Activated CD4-positive, alpha-beta T cell treated with anti-CD3 and anti-CD28 coated beads, Interleukin-2, amount 10 ng/mL, durations not matched to agents 24 days and 14 days (primary cell): Measurements from ENCODE around the gene NEURL1. TPM values are rescaled to one million over a fixed set of nuclear protein-coding genes. Genes with fewer than 3 reads are reported as not detected.
"Not testable (repeated sequence)": the region's sequence is repeated elsewhere in the genome, so short reads cannot be mapped to it uniquely, and the experiment has no call there.

ENCODE experiments used
- DNase-seq: peaks from one replicate; pipeline ENCODE4 v3.0.0; 2022
- H3K27ac Mint-ChIP-seq: one replicate; pipeline ENCODE4 v1.8.0; 2022; ENCODE audit warnings: mild to moderate bottlenecking, mixed read lengths
- H3K27me3 Mint-ChIP-seq: one replicate; pipeline ENCODE4 v1.8.0; 2022; ENCODE audit warnings: mixed read lengths
- H3K36me3 Mint-ChIP-seq: one replicate; pipeline ENCODE4 v1.8.0; 2022; ENCODE audit warnings: low read depth, mild to moderate bottlenecking, mixed read lengths
- H3K4me1 Mint-ChIP-seq: one replicate; pipeline ENCODE4 v1.8.0; 2021; ENCODE audit warnings: mixed read lengths
- H3K4me3 Mint-ChIP-seq: one replicate; pipeline ENCODE4 v1.8.0; 2022; ENCODE audit warnings: mild to moderate bottlenecking, moderate library complexity, mixed read lengths
- H3K9me3 Mint-ChIP-seq: one replicate; pipeline ENCODE4 v1.8.0; 2021; ENCODE audit warnings: mixed read lengths
- intact Hi-C: fragments of 100-400 bp; cut with micrococcal nuclease; formaldehyde crosslinking; loops from one replicate; pipeline ENCODE4 v1.15.1; 2023
- total RNA-seq: library from RNA; stranded (reverse); gene quantifications from 2 replicates; pipeline ENCODE4 v1.2.3, GENCODE V29; 2022

NEURL1 gene
- total RNA-seq, 1 donor from 2014 or later: 2.8 TPM

DNA sequence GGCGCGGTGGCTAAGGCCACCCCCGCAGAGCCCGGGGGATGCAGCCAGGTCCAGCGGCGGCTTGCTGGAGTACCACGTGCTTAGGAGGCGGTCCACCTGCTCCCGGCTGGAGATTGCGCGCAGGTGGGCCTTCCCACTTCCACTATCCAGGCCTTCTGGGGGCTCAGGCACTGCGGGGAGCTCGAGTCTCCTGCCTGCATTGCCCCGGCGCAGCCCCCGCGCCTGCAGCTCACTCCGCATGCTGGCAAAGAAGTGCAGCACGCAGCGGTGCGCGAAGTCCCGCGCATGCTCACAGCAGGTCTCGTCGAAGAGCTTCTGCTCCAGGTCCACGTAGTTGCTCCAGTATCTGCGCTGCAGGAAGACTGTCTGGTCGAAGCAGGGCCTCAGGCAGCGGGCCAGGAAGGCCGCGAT lies 20.2 kb upstream of the NEURL1 start:
- Mint-ChIP-seq H3K27me3 (no peaks in the 10 kb centered on the region), H3K4me1 (peaks cover 42% of the 10 kb centered on the region), H3K4me3 (no peak overlapping the region), H3K9me3 (no peaks in the 10 kb centered on the region), H3K36me3 (no peaks in the 10 kb centered on the region), H3K27ac (peak overlapping the region; percentile 21)
- intact Hi-C loops: loop anchor here (5.0 kb wide), 1 partner anchor 41 kb away; no protein-coding TSS in a partner anchor
- no peak for DNase-seq

DNA sequence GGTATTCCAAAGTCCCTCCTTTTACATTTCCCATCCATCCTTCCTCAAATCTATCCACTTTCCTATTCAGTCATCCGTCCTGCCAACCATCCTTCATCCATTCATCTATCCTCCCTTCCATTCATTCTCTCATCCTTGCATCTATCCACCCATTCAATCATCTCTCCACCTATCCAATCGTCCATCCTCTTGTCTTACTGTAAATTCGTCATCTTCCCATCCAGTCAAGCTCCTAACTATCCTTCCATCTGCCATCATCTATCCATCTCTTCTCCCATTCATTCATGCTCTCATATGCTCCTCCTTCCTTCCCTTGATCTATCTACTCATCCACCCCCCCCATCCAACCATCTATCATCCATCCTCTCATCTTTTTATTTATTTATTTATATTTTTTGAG lies 19.4 kb upstream of the NEURL1 start:
- no peak for DNase-seq
- Mint-ChIP-seq H3K36me3 (no peaks in the 10 kb centered on the region), H3K27ac (no peak overlapping the region), H3K27me3 (no peaks in the 10 kb centered on the region), H3K4me1 (peaks cover 42% of the 10 kb centered on the region), H3K9me3 (no peaks in the 10 kb centered on the region), H3K4me3 (no peak overlapping the region)
- intact Hi-C loops: loop anchor here (5.0 kb wide), 1 partner anchor 42 kb away; no protein-coding TSS in a partner anchor

DNA sequence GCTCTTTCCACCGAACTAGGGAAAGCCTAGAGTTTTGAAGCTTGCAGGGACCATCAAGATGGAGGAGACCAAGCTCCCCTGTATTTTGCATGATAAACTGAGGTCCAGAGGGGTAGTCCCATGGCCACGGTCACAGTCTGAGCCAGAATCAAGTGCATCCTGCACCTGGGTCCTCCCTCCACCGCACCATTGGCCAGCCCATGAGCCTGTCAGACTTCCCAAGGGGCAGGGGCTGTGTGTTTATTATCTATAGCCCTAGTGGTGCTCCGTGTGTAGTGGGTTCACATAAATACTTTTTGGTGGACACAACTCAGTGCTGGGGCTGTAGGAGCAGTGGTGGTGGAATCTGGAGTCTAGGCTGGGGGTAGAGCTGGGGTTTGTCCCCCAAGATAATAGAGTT lies 18.1 kb upstream of the NEURL1 start:
- no peak for DNase-seq
- Mint-ChIP-seq H3K4me3 (no peak overlapping the region), H3K36me3 (no peaks in the 10 kb centered on the region), H3K4me1 (peaks cover 30% of the 10 kb centered on the region), H3K27me3 (no peaks in the 10 kb centered on the region), H3K27ac (no peak overlapping the region), H3K9me3 (no peaks in the 10 kb centered on the region)
- intact Hi-C loops: no loop called here

DNA sequence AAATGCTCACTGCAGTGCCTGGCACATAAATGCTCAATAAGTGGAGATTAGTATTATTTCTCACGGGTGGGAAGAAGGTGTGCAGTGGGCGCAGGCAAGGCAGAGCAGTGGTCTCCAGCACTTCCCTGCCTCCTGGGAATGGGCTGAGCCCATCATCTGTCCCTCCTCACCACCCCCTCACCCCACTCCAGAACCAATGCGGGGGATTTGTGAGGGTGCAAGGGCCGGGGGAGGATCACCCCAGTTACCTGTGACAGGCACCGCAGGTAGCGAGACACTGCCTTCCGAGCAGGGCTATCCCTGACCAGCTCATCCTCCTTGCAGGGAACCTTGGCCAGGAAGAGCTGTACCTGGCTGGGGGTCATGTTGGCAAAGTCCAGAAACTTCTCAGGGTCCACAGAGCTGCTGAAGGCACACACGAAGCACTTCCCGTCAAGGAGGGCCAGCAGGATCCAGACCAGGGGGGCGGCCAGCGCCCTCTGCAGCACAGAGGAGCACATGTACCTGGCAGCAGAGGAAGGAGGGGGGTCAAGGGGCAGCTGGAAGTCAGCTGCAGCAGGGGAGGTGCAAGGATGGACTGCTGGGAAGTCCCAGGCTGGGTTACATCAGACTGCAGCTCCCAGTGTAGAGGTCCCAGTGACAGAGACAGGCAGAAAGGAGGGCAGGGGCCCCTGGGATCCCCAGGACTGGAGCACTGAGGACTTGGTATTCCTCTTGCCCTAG lies 17.3 kb upstream of the NEURL1 start:
- peaks cover 25% of the 10 kb centered on the region for H3K4me1 Mint-ChIP-seq
- H3K27ac Mint-ChIP-seq: no peak overlapping the region
- DNase-seq: peak; percentile 71
- no peak overlapping the region for H3K4me3 Mint-ChIP-seq
- H3K27me3 Mint-ChIP-seq: no peaks in the 10 kb centered on the region
- intact Hi-C loops: no loop called here
- no peaks in the 10 kb centered on the region for H3K9me3 Mint-ChIP-seq
- H3K36me3 Mint-ChIP-seq: no peaks in the 10 kb centered on the region

DNA sequence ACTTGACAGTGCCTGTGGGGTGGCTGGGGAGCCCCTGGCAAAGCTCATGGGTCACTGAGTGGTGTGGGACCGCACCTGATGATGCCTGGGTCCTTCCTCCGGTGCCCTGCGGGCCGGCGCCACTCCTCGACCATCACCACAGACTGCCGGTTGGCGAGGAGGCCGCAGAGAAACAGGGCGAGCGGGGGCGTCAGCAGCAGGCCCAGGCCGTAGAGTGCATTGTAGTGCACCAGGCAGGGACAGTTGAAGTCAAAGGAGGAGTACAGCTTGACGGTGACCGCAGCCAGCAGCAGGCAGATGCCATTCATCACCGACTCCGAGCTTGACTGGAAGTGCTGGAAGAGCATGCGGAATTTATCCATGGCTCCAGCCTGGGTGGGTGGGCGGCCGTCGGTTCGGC lies 14.8 kb upstream of the NEURL1 start:
- no peak overlapping the region for H3K4me3 Mint-ChIP-seq
- no peaks in the 10 kb centered on the region for H3K27me3 Mint-ChIP-seq
- no peaks in the 10 kb centered on the region for H3K36me3 Mint-ChIP-seq
- peaks cover 17% of the 10 kb centered on the region for H3K4me1 Mint-ChIP-seq
- no peak overlapping the region for H3K27ac Mint-ChIP-seq
- no peaks in the 10 kb centered on the region for H3K9me3 Mint-ChIP-seq
- DNase-seq: no peak
- intact Hi-C loops: no loop called here

DNA sequence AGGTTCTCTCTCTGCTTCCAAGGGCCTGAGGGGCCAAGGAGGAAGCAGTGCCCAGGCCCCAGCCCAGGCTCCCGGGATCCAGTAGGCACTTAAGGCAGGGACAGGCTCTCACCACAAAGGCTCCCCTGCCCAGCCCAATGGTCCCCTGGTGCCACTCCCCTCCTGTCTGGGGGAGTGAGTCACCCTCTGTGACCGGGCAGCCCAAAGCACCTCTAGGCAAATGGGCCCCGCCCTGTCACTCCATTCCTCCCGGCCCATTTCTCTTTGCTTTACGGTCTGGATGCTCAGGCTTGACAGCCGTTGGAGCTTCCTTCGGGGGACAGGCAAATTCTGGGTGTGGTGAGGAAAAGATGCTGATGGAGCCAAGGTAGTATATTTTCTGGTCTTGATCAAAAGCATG lies 14.4 kb upstream of the NEURL1 start, which contains the start of gene CALHM3:
Gene CALHM3, minus strand, starts transcription at position 106 of the 400 bp plus-strand sequence. CDS start 208 bp downstream, outside the sequence.
- Mint-ChIP-seq H3K27ac (no peak within 1 kb of the TSS), H3K36me3 (no peaks in the 10 kb centered on the region), H3K9me3 (no peaks in the 10 kb centered on the region)

DNA sequence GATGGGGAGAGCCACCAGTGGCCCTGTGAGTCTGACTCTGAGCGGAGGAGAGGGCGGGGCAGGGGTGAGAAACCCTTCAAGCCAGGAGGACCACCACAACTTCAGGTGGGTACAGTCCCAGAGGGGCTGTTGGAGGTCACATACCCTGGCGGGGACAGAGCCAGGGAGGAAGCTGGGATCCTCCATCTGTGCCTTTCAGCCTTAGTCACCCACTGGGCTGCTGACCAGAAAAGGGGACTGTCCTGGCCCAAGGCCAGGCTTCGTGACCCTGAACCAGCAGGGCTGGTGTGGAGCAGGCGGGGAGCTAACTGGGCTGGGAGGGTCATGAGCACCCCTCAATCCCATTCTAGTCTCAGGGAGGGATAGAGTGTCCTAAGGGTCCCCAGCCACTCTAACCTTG lies 13.0 kb upstream of the NEURL1 start:
- Mint-ChIP-seq H3K4me3 (no peak overlapping the region), H3K36me3 (no peaks in the 10 kb centered on the region), H3K9me3 (no peaks in the 10 kb centered on the region), H3K4me1 (peaks cover 13% of the 10 kb centered on the region), H3K27me3 (no peaks in the 10 kb centered on the region), H3K27ac (no peak overlapping the region)
- intact Hi-C loops: no loop called here
- DNase-seq: no peak

More for the DNA sequence above, 14.4 kb upstream of the NEURL1 start, which contains the start of gene CALHM3:
- Mint-ChIP-seq H3K4me1 (peaks cover 14% of the 10 kb centered on the region), H3K4me3 (no peak within 1 kb of the TSS), H3K27me3 (no peaks in the 10 kb centered on the region)
- DNase-seq: no peak
- intact Hi-C loops: no loop called here

DNA sequence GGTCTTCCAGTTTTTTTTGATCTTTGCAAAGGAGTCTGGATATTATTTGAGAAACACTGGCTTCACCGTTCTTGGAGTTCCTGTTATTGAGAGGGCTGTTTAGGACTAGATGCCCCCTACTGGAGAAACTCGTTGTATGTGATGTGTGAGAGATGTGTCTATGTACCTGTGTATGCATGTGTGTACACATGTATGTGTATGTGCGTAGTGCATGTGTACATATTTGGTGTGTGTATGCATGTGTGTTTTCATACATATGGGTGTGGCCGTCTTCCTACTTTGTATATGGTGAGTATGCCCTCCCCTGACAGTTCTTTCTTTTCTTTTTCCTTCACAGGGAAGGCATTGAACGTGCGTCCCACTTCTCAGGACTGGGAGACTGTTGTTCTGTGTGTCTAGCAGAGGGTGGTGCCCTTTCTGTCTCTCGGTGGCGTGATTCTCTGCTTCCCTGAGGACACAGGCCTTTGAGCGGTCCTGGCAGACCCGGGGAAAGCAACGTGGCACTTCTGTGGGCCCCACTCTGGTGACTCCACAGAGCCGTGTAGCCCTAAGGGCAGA lies 11.5 kb upstream of the NEURL1 start:
- peak; percentile 86 for DNase-seq
- no peak overlapping the region for H3K27ac Mint-ChIP-seq
- no peaks in the 10 kb centered on the region for H3K9me3 Mint-ChIP-seq
- H3K36me3 Mint-ChIP-seq: no peaks in the 10 kb centered on the region
- peaks cover 11% of the 10 kb centered on the region for H3K4me1 Mint-ChIP-seq
- intact Hi-C loops: loop anchor here (1.0 kb wide), 1 partner anchor 30 kb away; the partner anchor contains the start of gene CALHM2
- H3K27me3 Mint-ChIP-seq: no peaks in the 10 kb centered on the region
- H3K4me3 Mint-ChIP-seq: no peak overlapping the region

DNA sequence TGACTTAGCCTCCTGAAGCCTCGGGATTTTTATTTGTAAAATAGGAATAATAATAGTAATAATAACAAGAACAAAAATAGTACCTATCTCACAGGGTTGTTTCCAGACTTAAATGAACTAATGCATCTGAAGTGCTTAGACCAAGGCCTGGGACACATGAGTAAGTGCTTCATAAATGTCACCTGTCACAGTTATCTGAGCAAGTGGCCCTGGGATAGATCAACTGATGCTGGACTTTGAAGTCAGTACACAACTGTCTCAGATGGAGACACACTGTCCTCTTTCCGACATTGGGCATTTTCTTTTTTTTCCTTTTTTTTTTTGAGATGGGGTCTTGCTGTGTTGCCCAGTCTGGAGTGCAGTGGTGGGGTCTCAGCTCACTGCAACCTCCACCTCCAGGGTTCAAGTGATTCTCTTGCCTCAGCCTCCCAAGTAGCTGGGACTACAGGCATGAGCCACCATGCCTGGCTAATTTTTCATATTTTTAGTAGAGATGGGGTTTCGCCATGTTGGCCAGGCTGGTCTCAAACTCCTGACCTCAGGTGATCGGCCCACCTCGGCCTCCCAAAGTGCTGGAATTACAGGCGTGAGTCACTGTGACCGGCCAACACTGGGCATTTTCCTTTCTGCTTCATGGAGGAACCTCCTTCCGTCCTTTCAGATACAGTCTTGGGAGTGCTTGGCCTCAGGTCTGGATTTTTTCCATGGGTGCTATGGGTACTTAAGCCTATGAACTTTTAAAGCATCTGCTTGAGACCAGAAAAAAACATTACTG lies 6.7 kb upstream of the NEURL1 start:
- H3K36me3 Mint-ChIP-seq, H3K4me3 Mint-ChIP-seq, H3K27ac Mint-ChIP-seq, H3K9me3 Mint-ChIP-seq, intact Hi-C loops, DNase-seq: not testable (repeated sequence)
- Mint-ChIP-seq H3K4me1 (peaks cover 15% of the 10 kb centered on the region), H3K27me3 (peaks cover 15% of the 10 kb centered on the region)

DNA sequence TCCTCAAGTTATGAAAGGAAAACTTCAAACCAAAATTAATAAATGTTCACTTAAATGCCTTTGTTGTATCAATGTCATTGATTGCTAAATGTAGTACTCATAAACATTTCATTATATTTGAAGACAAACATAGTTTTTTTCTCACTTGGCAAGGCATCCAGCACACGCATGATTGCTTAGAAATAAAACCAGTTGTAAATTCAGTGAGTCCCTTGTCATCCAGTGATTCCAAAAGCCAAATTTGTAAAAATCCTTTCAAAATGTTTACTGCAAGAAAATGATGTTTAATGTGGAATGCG lies 6.1 kb upstream of the NEURL1 start:
- Mint-ChIP-seq H3K27me3 (peaks cover 21% of the 10 kb centered on the region), H3K4me3 (no peak overlapping the region)

DNA sequence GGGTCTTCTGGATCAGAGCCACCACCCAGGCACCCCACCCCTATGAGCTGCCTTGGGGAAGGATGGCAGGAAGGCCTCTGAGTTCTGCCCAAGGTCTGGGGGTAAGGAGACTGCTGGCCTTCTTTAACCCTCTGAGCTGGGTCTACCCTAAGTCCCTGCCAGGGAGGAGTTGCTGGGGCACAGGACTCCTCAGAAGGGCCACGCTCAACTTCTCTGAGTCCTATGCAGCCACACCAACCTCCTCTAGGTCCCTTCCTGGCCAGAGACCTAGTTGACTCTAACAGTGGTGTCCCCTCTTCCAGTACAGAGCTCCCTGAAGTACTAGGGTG lies 2.6 kb upstream of the NEURL1 start:
- Mint-ChIP-seq H3K36me3 (no peaks in the 10 kb centered on the region), H3K4me3 (no peak overlapping the region), H3K27me3 (peaks cover 50% of the 10 kb centered on the region), H3K27ac (no peak overlapping the region), H3K9me3 (no peaks in the 10 kb centered on the region), H3K4me1 (peaks cover 22% of the 10 kb centered on the region)
- intact Hi-C loops: loop anchor here (5.0 kb wide), 1 partner anchor 574 kb away; the partner anchor contains the start of gene CNNM2
- DNase-seq: no peak

More for the DNA sequence above, 6.1 kb upstream of the NEURL1 start:
- Mint-ChIP-seq H3K4me1 (peaks cover 13% of the 10 kb centered on the region), H3K27ac (no peak overlapping the region), H3K36me3 (no peaks in the 10 kb centered on the region), H3K9me3 (no peaks in the 10 kb centered on the region)
- intact Hi-C loops: no loop called here
- DNase-seq: no peak

DNA sequence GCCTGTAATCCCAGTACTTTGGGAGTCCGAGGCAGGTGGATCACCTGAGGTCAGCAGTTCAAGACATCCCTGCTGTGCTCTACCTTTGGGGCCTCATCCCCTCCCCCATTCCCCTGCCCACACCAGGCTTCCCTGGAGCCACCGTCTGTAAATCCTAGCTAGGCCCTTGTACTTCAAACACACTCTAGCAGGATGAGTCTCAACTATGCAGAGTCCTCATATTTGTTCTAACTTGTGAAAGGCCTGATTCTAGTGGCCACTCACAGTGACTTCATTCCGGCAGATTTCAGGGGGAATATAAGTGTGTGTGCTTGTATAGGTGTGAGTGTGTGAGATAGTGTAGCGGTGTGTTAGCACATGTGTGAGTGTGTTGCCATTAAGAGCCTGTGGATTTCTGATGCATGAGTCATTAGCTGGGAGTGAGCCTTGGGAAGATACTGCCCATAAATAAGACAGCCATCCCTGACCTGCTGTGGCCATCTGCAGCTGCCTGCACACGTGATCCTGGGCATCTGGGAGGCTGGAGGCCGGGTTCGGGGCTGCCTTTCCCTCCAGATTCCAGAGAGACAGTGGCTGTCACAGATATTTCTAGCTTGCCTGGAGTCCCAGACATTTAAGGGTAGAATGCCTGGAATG lies 1.7 kb upstream of the NEURL1 start:
- Mint-ChIP-seq H3K9me3 (no peaks in the 10 kb centered on the region), H3K27me3 (peaks cover 56% of the 10 kb centered on the region), H3K27ac (peak overlapping the region; percentile 6), H3K4me3 (no peak overlapping the region), H3K36me3 (no peaks in the 10 kb centered on the region), H3K4me1 (peaks cover 22% of the 10 kb centered on the region)
- intact Hi-C loops: loop anchor here (5.0 kb wide), 1 partner anchor 575 kb away; the partner anchor contains the start of gene CNNM2
- DNase-seq: no peak

DNA sequence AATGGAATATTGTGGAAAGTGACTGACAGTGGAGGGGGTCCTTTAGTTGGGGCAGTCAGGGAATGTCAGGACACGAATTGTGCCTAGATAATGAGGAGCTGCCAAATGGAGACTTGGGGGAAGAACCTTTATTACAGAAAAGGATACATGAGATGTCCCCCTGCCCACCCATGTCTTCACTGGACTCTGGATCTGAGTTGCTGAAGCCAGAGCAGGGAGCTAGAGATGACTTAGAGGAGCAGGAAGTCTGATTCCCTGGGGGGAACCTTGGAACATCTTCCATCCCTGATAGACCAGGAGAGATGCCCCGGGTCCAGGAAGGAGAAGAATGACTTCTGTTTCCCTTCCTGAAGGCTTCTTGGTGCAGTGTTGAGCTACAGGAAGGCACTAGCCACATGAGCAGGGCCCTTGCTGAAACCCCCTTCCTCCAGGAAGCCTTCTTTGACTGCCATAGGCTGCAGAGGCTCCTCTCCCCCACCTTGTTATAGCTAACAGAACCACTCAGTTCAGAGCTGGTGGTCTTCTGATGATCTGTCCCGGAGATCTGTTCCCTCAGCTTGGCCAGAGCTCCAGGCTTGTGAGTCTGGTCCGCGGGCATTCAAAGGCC lies 747 bp upstream of the NEURL1 start:
- Mint-ChIP-seq H3K4me3 (peak overlapping the region; percentile 88), H3K4me1 (peaks cover 22% of the 10 kb centered on the region), H3K27ac (no peak overlapping the region), H3K27me3 (peaks cover 64% of the 10 kb centered on the region), H3K36me3 (no peaks in the 10 kb centered on the region), H3K9me3 (no peaks in the 10 kb centered on the region)
- no peak for DNase-seq
- intact Hi-C loops: loop anchor here (1.0 to 5.0 kb wide), 2 partner anchors 12 to 575 kb away; partner anchors contain the start of gene CNNM2
